ENCODE measurements around the gene TFEB. TPM values are rescaled to one million over a fixed set of nuclear protein-coding genes. Genes with fewer than 3 reads are reported as not detected.

TFEB gene
- total RNA-seq, 3 donors from 2014 or later = 15.7 to 20.6 (median 18.4) TPM

DNA sequence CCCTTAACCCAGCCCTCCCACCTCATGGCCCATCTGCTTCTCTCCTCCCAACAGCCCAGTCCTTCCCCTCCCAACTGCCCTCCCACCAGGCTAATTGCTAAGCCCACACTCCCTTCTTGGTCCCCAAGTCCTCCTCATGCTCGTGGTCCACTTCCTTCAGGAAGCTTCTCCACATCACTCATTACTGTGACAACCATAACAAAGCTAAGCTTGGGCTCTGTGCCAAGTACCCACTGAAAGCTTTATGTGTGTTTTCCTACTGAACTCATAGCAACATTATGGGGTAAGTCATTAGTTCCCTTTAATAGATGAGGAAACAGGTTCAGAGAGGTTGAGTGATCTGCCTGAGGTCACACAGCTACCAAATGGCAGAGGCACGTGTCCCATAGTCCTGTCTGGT is 28.1 kb upstream of the TFEB start:
- no peaks in the 10 kb centered on the region for H3K36me3 ChIP-seq
- TF ChIP-seq POLR2A (IDR thresholded peaks at IDR 0.05) (no peak), POLR2AphosphoS5 (IDR thresholded peaks at IDR 0.05) (no peak)
- TF ChIP-seq, protein P1, sequence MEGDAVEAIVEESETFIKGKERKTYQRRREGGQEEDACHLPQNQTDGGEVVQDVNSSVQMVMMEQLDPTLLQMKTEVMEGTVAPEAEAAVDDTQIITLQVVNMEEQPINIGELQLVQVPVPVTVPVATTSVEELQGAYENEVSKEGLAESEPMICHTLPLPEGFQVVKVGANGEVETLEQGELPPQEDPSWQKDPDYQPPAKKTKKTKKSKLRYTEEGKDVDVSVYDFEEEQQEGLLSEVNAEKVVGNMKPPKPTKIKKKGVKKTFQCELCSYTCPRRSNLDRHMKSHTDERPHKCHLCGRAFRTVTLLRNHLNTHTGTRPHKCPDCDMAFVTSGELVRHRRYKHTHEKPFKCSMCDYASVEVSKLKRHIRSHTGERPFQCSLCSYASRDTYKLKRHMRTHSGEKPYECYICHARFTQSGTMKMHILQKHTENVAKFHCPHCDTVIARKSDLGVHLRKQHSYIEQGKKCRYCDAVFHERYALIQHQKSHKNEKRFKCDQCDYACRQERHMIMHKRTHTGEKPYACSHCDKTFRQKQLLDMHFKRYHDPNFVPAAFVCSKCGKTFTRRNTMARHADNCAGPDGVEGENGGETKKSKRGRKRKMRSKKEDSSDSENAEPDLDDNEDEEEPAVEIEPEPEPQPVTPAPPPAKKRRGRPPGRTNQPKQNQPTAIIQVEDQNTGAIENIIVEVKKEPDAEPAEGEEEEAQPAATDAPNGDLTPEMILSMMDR (IDR thresholded peaks at IDR 0.05) = no peak

DNA sequence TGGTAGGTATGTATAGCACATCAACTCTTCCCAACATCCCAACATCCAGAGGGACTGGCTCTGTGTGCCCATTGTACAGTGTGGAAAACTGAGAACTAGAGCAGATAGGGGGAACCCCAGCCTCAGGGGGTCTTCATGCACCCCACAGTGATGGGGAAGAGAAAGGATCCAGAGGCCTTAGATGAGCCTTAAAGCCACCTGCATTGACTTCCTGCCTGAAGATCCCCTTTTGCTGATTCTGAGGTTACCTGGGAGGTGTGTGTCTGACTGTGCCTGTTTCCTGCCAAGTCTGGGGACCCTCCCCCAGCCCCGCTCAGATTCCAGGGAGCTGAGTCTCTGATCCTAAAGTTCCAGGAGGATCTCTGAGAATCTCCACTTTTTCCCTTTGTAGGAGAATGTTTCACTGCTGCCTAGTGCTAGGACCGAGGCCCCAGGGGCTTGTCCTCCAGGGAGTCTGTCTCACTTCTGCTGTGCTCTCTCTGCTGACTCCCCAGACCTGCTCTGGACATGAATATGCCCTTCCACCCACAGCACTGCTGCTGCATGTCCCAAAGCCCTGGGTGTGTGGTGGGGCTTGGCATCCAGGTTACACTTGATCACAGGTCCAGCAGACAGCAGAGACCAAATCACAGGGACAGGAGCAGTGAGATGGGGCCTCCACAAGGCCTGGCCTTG is 24.6 kb upstream of the TFEB start:
- no peaks in the 10 kb centered on the region for H3K27me3 ChIP-seq
- no peak overlapping the region for H3K4me3 ChIP-seq
- no peaks in the 10 kb centered on the region for H3K36me3 ChIP-seq
- no peaks in the 10 kb centered on the region for H3K4me1 ChIP-seq
- no peak for DNase-seq (ENCODE audit: low spot score in 2 of 2)
- H3K9me3 ChIP-seq = no peaks in the 10 kb centered on the region
- intact Hi-C loops (cut with DNase I; ENCODE audit: low total_unique reads) = no loop called here
- TF ChIP-seq POLR2AphosphoS5 (IDR thresholded peaks at IDR 0.05) = no peak
- TF ChIP-seq POLR2A (IDR thresholded peaks at IDR 0.05) = no peak
- TF ChIP-seq, protein P1 (IDR thresholded peaks at IDR 0.05) = no peak
- H3K27ac ChIP-seq = no peak overlapping the region

More for the DNA sequence above, 28.1 kb upstream of the TFEB start:
- no peak overlapping the region for H3K4me3 ChIP-seq
- H3K27me3 ChIP-seq = no peaks in the 10 kb centered on the region
- H3K9me3 ChIP-seq = no peaks in the 10 kb centered on the region
- H3K27ac ChIP-seq = no peak overlapping the region
- intact Hi-C loops (cut with DNase I; ENCODE audit: low total_unique reads) = no loop called here
- no peak for DNase-seq (ENCODE audit: low spot score in 2 of 2)
- H3K4me1 ChIP-seq = peaks cover 0 to 3% of the 10 kb centered on the region in 2 donors

DNA sequence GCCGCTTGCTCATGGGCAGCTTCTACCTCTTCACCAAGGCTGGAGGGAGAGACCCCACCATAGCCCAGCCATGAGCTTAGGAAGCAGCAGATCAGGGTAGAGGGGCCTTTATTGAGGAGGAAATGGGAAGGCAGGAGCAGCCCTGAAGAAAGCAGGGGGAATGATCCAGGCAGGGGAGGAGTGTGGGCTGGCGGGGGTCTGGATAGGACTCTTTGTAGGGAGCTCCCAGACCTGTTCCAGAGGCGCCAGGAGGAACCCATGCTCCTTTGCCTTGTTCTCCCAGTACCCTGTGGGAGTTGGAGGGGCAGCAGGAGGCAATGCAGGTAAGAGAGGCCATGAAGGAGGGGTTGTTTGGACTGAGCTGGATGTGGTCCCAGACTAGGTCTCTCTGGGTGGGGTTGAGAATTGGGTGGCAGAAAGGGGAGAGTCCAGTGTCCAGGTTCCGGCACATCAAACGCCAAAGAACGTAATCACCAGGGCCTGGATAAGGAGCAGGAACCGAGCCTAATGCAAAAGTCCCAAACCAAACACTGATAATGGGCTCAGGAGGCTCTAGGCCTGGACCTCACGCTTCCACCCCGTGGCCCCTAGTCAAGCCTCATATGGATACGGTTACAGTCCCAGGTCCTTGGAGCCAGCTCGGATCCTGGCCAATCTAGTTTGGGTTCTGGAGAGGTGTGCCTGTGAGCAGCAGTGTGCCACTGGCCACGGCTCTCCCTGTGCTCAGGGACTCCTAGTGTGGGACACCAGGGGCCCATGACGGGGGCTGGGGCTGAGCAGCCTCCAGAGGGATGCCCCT is 23.9 kb upstream of the TFEB start:
- Histone ChIP-seq H3K9me3 (no peaks in the 10 kb centered on the region), H3K4me3 (no peak overlapping the region), H3K36me3 (no peaks in the 10 kb centered on the region), H3K27me3 (no peaks in the 10 kb centered on the region), H3K27ac (no peak overlapping the region), H3K4me1 (no peaks in the 10 kb centered on the region)
- DNase-seq (ENCODE audit: low spot score in 2 of 2) = no peak
- TF ChIP-seq, protein P1 (IDR thresholded peaks at IDR 0.05) = no peak
- TF ChIP-seq POLR2A (IDR thresholded peaks at IDR 0.05) (no peak), POLR2AphosphoS5 (IDR thresholded peaks at IDR 0.05) (no peak)
- intact Hi-C loops (cut with DNase I; ENCODE audit: low total_unique reads) = no loop called here

- no peaks in the 10 kb centered on the region for H3K9me3 ChIP-seq
- no peaks in the 10 kb centered on the region for H3K36me3 ChIP-seq
- intact Hi-C loops (cut with DNase I; ENCODE audit: low total_unique reads) = no loop called here
- no peaks in the 10 kb centered on the region for H3K27me3 ChIP-seq
- H3K4me3 ChIP-seq = no peak overlapping the region
- no peak for DNase-seq (ENCODE audit: low spot score in 2 of 2)
- no peak overlapping the region for H3K27ac ChIP-seq
- H3K4me1 ChIP-seq = no peaks in the 10 kb centered on the region
- TF ChIP-seq POLR2A (IDR thresholded peaks at IDR 0.05) (no peak), POLR2AphosphoS5 (IDR thresholded peaks at IDR 0.05) (no peak)
- TF ChIP-seq, protein P1 (IDR thresholded peaks at IDR 0.05) = no peak
These were observed 23.2 kb upstream of the TFEB start for GRCh38 chr6:41758641-41759035.
